GM19372 (cell line): ENCODE results near the gene HADHA.

Source experiments
- ATAC-seq: cut with Tn5 transposase; IDR thresholded peaks from one replicate; pipeline ENCODE4 v1.9.1; 2021; ENCODE audit warnings: mild to moderate bottlenecking, low read depth, moderate library complexity; ENCODE audit not compliant: unreplicated experiment

HADHA gene

GRCh38 chr2:26245810-26246209 is 1.4 kb upstream of the HADHA start:
- no peak for ATAC-seq

- peak; percentile 6 for ATAC-seq
These were observed 850 bp upstream of the HADHA start for GRCh38 chr2:26245231-26245732.

- no peak for ATAC-seq
These were observed 743 bp downstream of the HADHA start for GRCh38 chr2:26243470-26244308.

GRCh38 chr2:26241928-26242436 is 2.5 kb downstream of the HADHA start:
- ATAC-seq = no peak

- no peak for ATAC-seq
These were observed 6.0 kb downstream of the HADHA start for GRCh38 chr2:26238311-26238958.

- ATAC-seq = no peak
These were observed 6.6 kb downstream of the HADHA start for GRCh38 chr2:26237868-26238267.

GRCh38 chr2:26235089-26235488 is 9.3 kb downstream of the HADHA start:
- ATAC-seq = no peak

- no peak for ATAC-seq
These were observed 13.6 kb downstream of the HADHA start for GRCh38 chr2:26230806-26231205.

- no peak for ATAC-seq
These were observed 14.8 kb downstream of the HADHA start for GRCh38 chr2:26229595-26229994.

GRCh38 chr2:26224095-26224494 is 20.3 kb downstream of the HADHA start:
- no peak for ATAC-seq

GRCh38 chr2:26223018-26223417 is 21.4 kb downstream of the HADHA start:
- ATAC-seq = no peak

- no peak for ATAC-seq
These were observed 26.7 kb downstream of the HADHA start for GRCh38 chr2:26217720-26218119.

GRCh38 chr2:26216587-26216986 is 27.8 kb downstream of the HADHA start:
- no peak for ATAC-seq

GRCh38 chr2:26215833-26216232 is 28.6 kb downstream of the HADHA start:
- no peak for ATAC-seq

- no peak for ATAC-seq
These were observed 29.7 kb downstream of the HADHA start for GRCh38 chr2:26214759-26215158.

GRCh38 chr2:26212011-26212410 is 32.4 kb downstream of the HADHA start:
- no peak for ATAC-seq

GRCh38 chr2:26203906-26204305 is 40.5 kb downstream of the HADHA start:
- no peak for ATAC-seq

- ATAC-seq = no peak
These were observed 41.4 kb downstream of the HADHA start for GRCh38 chr2:26202981-26203490.

GRCh38 chr2:26197516-26197915 is 46.9 kb downstream of the HADHA start:
- ATAC-seq = no peak

GRCh38 chr2:26196683-26197418 is 47.6 kb downstream of the HADHA start:
- no peak for ATAC-seq
